HUES6 (cell line): ENCODE data around the gene ATP2C1.
"Not testable (repeated sequence)": the region's sequence is repeated elsewhere in the genome, so short reads cannot be mapped to it uniquely, and the experiment has no call there.

Experiments used
- H3K27ac ChIP-seq: 2 replicates; pipeline ENCODE4 v1.7.0; 2013; ENCODE audit warnings: low read depth, mild to moderate bottlenecking, low read length, inconsistent platforms
- H3K27me3 ChIP-seq: 2 replicates; pipeline ENCODE4 v1.6.1; 2013; ENCODE audit warnings: low read length; ENCODE audit not compliant: control insufficient read depth, insufficient read depth
- H3K36me3 ChIP-seq: 2 replicates; pipeline ENCODE4 v1.6.1; 2013; ENCODE audit warnings: low read length; ENCODE audit not compliant: control insufficient read depth, insufficient read depth
- H3K4me1 ChIP-seq: 2 replicates; pipeline ENCODE4 v1.6.1; 2013; ENCODE audit warnings: low read length; ENCODE audit not compliant: control insufficient read depth, insufficient read depth
- H3K4me3 ChIP-seq: 2 replicates; pipeline ENCODE4 v1.5.1; 2013; ENCODE audit warnings: low read depth, low read length
- H3K9ac ChIP-seq: one replicate; pipeline ENCODE4 v1.6.1; 2013; ENCODE audit warnings: mild to moderate bottlenecking, low read length
- H3K9me3 ChIP-seq: 2 replicates; pipeline ENCODE4 v1.6.1; 2013; ENCODE audit warnings: low read depth, low read length; ENCODE audit not compliant: control insufficient read depth, insufficient read depth

Gene ATP2C1

DNA sequence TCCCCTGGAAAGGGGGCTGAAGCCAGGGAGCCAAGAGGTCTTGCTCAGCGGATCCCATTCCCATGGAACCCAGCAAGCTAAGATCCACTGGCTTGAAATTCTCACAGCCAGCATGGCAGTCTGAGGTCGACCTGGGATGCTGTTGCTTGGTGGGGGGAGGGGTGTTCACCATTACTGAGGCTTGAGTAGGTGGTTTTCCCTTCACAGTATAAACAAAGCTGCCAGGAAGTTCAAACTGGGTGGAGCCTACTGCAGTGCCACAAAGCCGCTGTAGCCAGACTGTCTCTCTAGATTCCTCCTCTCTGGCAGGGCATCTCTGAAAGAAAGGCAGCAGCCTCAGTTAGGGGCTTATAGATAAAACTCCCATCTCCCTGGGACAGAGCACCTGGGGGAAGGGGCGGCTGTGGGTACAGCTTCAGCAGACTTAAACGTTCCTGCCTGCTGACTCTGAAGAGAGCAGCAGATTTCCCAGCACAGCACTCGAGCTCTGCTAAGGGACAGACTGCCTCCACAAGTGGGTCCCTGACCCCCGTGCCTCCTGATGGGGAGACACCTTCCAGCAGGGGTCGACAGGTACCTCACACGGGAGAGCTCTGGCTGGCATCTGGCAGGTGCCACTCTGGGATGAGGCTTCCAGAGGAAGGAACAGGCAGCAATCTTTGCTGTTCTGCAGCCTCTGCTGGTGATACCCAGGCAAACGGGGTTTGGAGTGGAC, 148.5 kb downstream of the ATP2C1 start:
- H3K9ac ChIP-seq, H3K4me3 ChIP-seq, H3K27ac ChIP-seq: not testable (repeated sequence)

DNA sequence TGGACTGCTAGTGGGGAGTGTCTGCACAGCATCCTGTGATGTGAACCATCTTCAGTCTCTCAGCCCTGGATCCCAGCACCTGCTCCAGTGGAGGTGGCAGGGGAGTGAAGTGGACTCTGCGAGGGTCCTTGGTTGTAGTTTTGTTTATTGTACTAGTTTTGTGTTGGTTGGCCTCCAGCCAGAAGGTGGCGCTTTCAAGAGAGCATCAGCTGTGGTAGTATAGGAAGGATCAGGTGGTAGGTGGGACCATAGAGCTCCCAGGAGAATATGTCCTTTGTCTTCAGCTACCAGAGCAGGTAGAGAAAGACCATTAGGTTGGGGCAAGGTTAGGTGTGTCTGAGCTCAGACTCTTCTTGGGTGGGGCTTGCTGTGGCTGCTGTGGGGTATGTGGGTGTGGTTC, 153.7 kb downstream of the ATP2C1 start:
- Histone ChIP-seq H3K36me3 (no peaks in the 10 kb centered on the region), H3K9me3 (peaks cover 2% of the 10 kb centered on the region; the same call in 1 of the 2 replicates), H3K9ac (no peak overlapping the region), H3K27ac (no peak overlapping the region), H3K4me1 (no peaks in the 10 kb centered on the region; the same call in 1 of the 2 replicates), H3K27me3 (no peaks in the 10 kb centered on the region), H3K4me3 (peak overlapping the region; percentile 25; the same call in 1 of the 2 replicates)

More for the DNA sequence above, 148.5 kb downstream of the ATP2C1 start:
- H3K9me3 ChIP-seq, H3K4me1 ChIP-seq, H3K27me3 ChIP-seq, H3K36me3 ChIP-seq: not testable (repeated sequence)

GRCh38 chr3:131048030-131048429, 154.1 kb downstream of the ATP2C1 start:
- no peaks in the 10 kb centered on the region for H3K4me1 ChIP-seq
- H3K27me3 ChIP-seq, result no peaks in the 10 kb centered on the region
- H3K9me3 ChIP-seq, result peaks cover 2% of the 10 kb centered on the region; the same call in 1 of the 2 replicates
- no peaks in the 10 kb centered on the region for H3K36me3 ChIP-seq
- H3K4me3 ChIP-seq, result peak overlapping the region; percentile 25; the same call in 1 of the 2 replicates
- H3K9ac ChIP-seq, result no peak overlapping the region
- H3K27ac ChIP-seq, result no peak overlapping the region

- H3K36me3 ChIP-seq, result no peaks in the 10 kb centered on the region
Measured at GRCh38 chr3:131050001-131050400, 156.1 kb downstream of the ATP2C1 start.

DNA sequence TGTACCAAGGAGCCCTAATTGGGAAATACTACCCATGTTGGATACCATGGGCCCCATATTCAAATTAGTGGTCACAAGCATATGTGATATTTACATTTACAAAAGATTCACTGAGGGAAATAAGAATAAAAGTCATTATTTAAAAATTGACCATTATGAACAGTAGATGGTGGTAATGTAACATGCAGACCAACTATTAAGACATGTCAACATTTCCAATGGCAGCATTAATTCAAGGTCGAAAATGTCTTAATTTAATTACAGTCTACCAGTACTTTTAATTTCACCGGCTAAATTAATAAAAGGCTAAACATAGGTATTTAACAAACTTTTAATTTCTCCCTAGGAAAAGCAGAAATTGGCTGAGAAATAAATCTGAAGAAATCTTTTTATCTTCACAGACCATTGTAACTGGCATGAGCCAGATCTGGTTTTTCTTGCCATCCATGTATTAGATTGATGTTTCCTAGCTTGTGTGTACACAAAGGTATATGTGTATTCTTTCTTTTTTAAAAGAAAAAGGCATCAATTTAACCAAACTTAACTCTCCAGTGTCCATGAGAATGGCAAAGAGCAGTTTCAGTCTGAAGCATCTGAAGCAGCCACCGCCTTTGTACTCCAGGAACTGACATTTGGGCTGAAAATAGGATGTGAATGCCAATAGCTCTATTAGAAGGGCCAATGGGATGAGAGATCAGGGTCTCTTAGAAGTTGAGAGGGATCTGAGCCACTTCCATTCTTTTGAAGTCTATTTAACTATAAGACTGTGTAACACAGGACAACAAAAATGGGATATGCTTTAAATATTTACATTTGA, 159.4 kb downstream of the ATP2C1 start:
- no peaks in the 10 kb centered on the region for H3K27me3 ChIP-seq
- H3K4me3 ChIP-seq, result no peak overlapping the region
- H3K36me3 ChIP-seq, result no peaks in the 10 kb centered on the region

More at GRCh38 chr3:131050001-131050400, 156.1 kb downstream of the ATP2C1 start:
- Histone ChIP-seq H3K4me3 (no peak overlapping the region), H3K9me3 (peaks cover under 1% of the 10 kb centered on the region; the same call in 1 of the 2 replicates), H3K27ac (no peak overlapping the region), H3K4me1 (no peaks in the 10 kb centered on the region), H3K27me3 (no peaks in the 10 kb centered on the region), H3K9ac (no peak overlapping the region)

More for the DNA sequence above, 159.4 kb downstream of the ATP2C1 start:
- H3K27ac ChIP-seq, result no peak overlapping the region
- no peaks in the 10 kb centered on the region for H3K9me3 ChIP-seq
- H3K4me1 ChIP-seq, result no peaks in the 10 kb centered on the region
- H3K9ac ChIP-seq, result no peak overlapping the region
